Measurements from ENCODE around the gene HMCN1. TPM values are rescaled to one million over a fixed set of nuclear protein-coding genes. Genes with fewer than 3 reads are reported as not detected.
"Not testable (repeated sequence)": the region's sequence is repeated elsewhere in the genome, so short reads cannot be mapped to it uniquely, and the experiment has no call there.

The HMCN1 gene
- total RNA-seq, 1 donor from 2014 or later = 28.0 TPM

- ATAC-seq (no peak), DNase-seq (no peak)
- no peaks in the 10 kb centered on the region for H3K9me3 ChIP-seq
- H3K27me3 ChIP-seq (ENCODE audit: low read depth) = no peaks in the 10 kb centered on the region
- no peak for TF ChIP-seq CTCF (IDR thresholded peaks at IDR 0.05)
- no peak overlapping the region for H3K27ac ChIP-seq
- H3K4me1 ChIP-seq = no peaks in the 10 kb centered on the region
- no peak overlapping the region for H3K4me3 ChIP-seq
- no peaks in the 10 kb centered on the region for H3K36me3 ChIP-seq
- intact Hi-C loops (cut with DNase I) = no loop called here
Observed at GRCh38 chr1:186210258-186210657, 476.1 kb downstream of the HMCN1 start.

GRCh38 chr1:186211583-186211982 lies 477.4 kb downstream of the HMCN1 start:
- H3K36me3 ChIP-seq; ATAC-seq; DNase-seq; H3K27ac ChIP-seq; H3K4me3 ChIP-seq; H3K9me3 ChIP-seq; H3K4me1 ChIP-seq; H3K27me3 ChIP-seq (ENCODE audit: low read depth); intact Hi-C loops (cut with DNase I): not testable (repeated sequence)

GRCh38 chr1:186212568-186213224 lies 478.5 kb downstream of the HMCN1 start:
- Histone ChIP-seq H3K4me3 (no peak overlapping the region), H3K4me1 (no peaks in the 10 kb centered on the region), H3K36me3 (no peaks in the 10 kb centered on the region), H3K9me3 (no peaks in the 10 kb centered on the region), H3K27me3 (ENCODE audit: low read depth) (no peaks in the 10 kb centered on the region), H3K27ac (no peak overlapping the region)
- TF ChIP-seq CTCF (IDR thresholded peaks at IDR 0.05) = peak; percentile 85
- ATAC-seq (peak; percentile 94 to 97), DNase-seq (no peak)
- intact Hi-C loops (cut with DNase I) = no loop called here

GRCh38 chr1:186213225-186213607 lies 479.0 kb downstream of the HMCN1 start:
- intact Hi-C loops (cut with DNase I) = no loop called here
- H3K9me3 ChIP-seq = no peaks in the 10 kb centered on the region
- DNase-seq (no peak), ATAC-seq (no peak)
- H3K36me3 ChIP-seq = no peaks in the 10 kb centered on the region
- H3K27ac ChIP-seq = no peak overlapping the region
- H3K4me1 ChIP-seq = no peaks in the 10 kb centered on the region
- no peak for TF ChIP-seq CTCF (IDR thresholded peaks at IDR 0.05)
- no peaks in the 10 kb centered on the region for H3K27me3 ChIP-seq (ENCODE audit: low read depth)
- H3K4me3 ChIP-seq = no peak overlapping the region

- Histone ChIP-seq H3K27ac (no peak overlapping the region), H3K4me1 (no peaks in the 10 kb centered on the region), H3K27me3 (ENCODE audit: low read depth) (no peaks in the 10 kb centered on the region), H3K9me3 (no peaks in the 10 kb centered on the region), H3K4me3 (no peak overlapping the region), H3K36me3 (no peaks in the 10 kb centered on the region)
- DNase-seq = no peak
- ATAC-seq = no peak
- no peak for TF ChIP-seq CTCF (IDR thresholded peaks at IDR 0.05)
- intact Hi-C loops (cut with DNase I) = no loop called here
Observed at GRCh38 chr1:186214791-186215190, 480.6 kb downstream of the HMCN1 start.

- H3K9me3 ChIP-seq = no peaks in the 10 kb centered on the region
- no peak for ATAC-seq
- no peak for TF ChIP-seq CTCF (IDR thresholded peaks at IDR 0.05)
- no peak overlapping the region for H3K4me3 ChIP-seq
- no peaks in the 10 kb centered on the region for H3K4me1 ChIP-seq
- no peaks in the 10 kb centered on the region for H3K27me3 ChIP-seq (ENCODE audit: low read depth)
- intact Hi-C loops (cut with DNase I) = no loop called here
- DNase-seq = no peak
- no peaks in the 10 kb centered on the region for H3K36me3 ChIP-seq
- no peak overlapping the region for H3K27ac ChIP-seq
Observed at GRCh38 chr1:186215636-186216035, 481.4 kb downstream of the HMCN1 start.
